ENCODE data around the gene MST1.

The MST1 gene

DNA sequence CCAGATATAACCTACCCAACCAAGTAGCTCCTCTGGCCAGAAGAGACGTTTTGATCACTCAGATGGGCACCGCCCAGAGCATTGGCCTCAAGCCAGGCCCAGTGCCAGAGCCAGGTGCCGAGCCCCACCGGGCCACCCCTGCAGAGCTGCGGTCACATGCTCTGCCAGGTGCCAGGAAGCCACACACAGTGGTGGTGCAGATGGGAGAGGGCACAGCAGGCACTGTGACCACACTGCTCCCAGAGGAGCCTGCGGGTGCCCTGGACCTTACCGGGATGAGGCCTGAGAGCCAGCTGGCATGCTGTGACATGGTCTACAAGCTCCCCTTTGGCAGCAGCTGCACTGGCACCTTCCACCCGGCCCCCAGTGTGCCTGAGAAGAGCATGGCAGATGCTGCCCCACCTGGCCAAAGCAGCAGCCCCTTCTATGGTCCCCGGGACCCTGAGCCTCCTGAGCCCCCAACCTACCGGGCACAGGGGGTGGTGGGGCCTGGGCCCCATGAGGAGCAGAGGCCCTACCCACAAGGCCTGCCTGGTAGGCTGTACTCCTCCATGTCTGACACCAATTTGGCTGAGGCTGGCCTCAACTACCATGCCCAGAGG lies 34.2 kb downstream of the MST1 start:
- no peak overlapping the region for H3K4me3 ChIP-seq (ENCODE audit: low read depth, low read length)
- in situ Hi-C loops (cut with HindIII; ENCODE audit: low pct_ligation_motif_present, low sequenced_read_pairs) = loop anchor here (25.0 kb wide), 1 partner anchor 93 kb away; the partner anchor contains the start of gene BSN
- TF ChIP-seq, protein P1, sequence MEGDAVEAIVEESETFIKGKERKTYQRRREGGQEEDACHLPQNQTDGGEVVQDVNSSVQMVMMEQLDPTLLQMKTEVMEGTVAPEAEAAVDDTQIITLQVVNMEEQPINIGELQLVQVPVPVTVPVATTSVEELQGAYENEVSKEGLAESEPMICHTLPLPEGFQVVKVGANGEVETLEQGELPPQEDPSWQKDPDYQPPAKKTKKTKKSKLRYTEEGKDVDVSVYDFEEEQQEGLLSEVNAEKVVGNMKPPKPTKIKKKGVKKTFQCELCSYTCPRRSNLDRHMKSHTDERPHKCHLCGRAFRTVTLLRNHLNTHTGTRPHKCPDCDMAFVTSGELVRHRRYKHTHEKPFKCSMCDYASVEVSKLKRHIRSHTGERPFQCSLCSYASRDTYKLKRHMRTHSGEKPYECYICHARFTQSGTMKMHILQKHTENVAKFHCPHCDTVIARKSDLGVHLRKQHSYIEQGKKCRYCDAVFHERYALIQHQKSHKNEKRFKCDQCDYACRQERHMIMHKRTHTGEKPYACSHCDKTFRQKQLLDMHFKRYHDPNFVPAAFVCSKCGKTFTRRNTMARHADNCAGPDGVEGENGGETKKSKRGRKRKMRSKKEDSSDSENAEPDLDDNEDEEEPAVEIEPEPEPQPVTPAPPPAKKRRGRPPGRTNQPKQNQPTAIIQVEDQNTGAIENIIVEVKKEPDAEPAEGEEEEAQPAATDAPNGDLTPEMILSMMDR (IDR thresholded peaks at IDR 0.05; ENCODE audit: low read depth, low read length, missing control alignments) = no peak
- H3K27ac ChIP-seq = no peak overlapping the region
- DNase-seq = no peak
- H3K36me3 ChIP-seq (replicated peaks) = no peaks in the 10 kb centered on the region
- H3K27me3 ChIP-seq (replicated peaks) = no peaks in the 10 kb centered on the region

DNA sequence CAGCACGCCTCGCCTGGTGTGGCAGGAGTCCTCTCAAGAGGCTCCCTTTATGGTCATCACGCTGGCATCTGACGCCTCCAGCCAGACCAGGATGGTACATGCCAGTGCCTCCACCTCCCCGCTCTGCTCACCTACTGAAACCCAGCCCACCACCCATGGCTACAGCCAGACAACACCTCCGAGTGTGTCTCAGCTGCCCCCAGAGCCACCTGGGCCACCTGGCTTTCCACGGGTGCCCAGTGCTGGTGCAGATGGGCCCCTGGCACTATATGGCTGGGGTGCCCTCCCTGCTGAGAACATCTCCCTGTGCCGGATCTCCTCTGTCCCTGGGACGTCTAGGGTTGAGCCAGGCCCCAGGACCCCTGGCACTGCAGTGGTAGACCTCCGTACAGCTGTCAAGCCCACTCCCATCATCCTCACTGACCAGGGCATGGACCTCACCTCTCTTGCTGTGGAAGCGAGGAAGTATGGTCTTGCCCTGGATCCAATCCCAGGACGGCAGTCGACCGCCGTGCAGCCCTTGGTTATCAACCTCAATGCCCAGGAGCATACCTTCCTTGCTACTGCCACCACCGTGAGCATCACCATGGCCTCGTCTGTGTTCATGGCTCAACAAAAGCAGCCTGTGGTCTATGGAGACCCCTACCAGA lies 35.0 kb downstream of the MST1 start:
- TF ChIP-seq, protein P1 (IDR thresholded peaks at IDR 0.05; ENCODE audit: low read depth, low read length, missing control alignments) = no peak

DNA sequence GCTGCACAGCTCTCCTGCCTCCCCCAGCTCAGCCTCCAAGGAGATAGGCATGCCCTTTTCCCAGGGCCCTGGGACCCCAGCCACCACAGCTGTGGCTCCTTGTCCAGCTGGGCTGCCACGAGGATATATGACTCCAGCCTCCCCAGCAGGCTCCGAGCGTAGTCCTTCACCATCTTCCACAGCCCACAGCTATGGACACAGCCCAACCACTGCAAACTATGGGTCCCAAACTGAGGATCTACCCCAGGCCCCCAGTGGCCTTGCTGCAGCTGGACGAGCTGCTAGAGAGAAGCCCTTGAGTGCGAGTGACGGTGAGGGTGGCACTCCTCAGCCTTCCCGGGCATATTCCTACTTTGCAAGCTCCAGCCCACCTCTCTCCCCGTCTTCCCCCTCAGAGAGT lies 35.7 kb downstream of the MST1 start:
- in situ Hi-C loops (cut with HindIII; ENCODE audit: low pct_ligation_motif_present, low sequenced_read_pairs) = loop anchor here (25.0 kb wide), 1 partner anchor 91 kb away; the partner anchor contains the start of gene BSN
- no peaks in the 10 kb centered on the region for H3K36me3 ChIP-seq (replicated peaks)

More for the DNA sequence above, 35.0 kb downstream of the MST1 start:
- DNase-seq = no peak
- no peak overlapping the region for H3K27ac ChIP-seq
- no peak overlapping the region for H3K4me3 ChIP-seq (ENCODE audit: low read depth, low read length)
- no peaks in the 10 kb centered on the region for H3K36me3 ChIP-seq (replicated peaks)
- in situ Hi-C loops (cut with HindIII; ENCODE audit: low pct_ligation_motif_present, low sequenced_read_pairs) = loop anchor here (25.0 kb wide), 1 partner anchor 92 kb away; the partner anchor contains the start of gene BSN
- H3K27me3 ChIP-seq (replicated peaks) = no peaks in the 10 kb centered on the region

DNA sequence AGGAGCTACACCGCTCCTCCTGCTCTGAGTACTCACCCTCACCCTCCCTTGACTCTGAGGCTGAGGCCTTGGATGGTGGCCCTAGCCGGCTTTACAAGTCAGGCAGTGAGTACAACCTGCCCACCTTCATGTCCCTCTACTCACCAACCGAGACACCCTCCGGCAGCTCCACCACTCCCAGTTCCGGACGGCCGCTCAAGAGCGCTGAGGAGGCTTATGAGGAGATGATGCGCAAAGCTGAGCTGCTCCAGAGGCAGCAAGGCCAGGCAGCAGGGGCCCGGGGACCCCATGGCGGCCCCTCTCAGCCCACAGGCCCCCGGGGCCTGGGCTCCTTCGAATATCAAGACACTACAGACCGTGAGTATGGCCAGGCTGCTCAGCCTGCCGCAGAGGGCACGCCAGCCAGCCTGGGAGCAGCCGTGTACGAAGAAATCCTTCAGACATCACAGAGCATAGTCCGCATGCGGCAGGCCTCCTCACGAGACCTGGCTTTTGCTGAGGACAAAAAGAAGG lies 36.3 kb downstream of the MST1 start:
- no peaks in the 10 kb centered on the region for H3K27me3 ChIP-seq (replicated peaks)
- DNase-seq = no peak
- H3K36me3 ChIP-seq (replicated peaks) = no peaks in the 10 kb centered on the region
- H3K4me3 ChIP-seq (ENCODE audit: low read depth, low read length) = no peak overlapping the region
- no peak overlapping the region for H3K27ac ChIP-seq
- in situ Hi-C loops (cut with HindIII; ENCODE audit: low pct_ligation_motif_present, low sequenced_read_pairs) = loop anchor here (25.0 kb wide), 1 partner anchor 91 kb away; the partner anchor contains the start of gene BSN
- TF ChIP-seq, protein P1 (IDR thresholded peaks at IDR 0.05; ENCODE audit: low read depth, low read length, missing control alignments) = no peak

More for the DNA sequence above, 35.7 kb downstream of the MST1 start:
- no peak overlapping the region for H3K27ac ChIP-seq
- no peaks in the 10 kb centered on the region for H3K27me3 ChIP-seq (replicated peaks)
- H3K4me3 ChIP-seq (ENCODE audit: low read depth, low read length) = no peak overlapping the region
- DNase-seq = no peak
- TF ChIP-seq, protein P1 (IDR thresholded peaks at IDR 0.05; ENCODE audit: low read depth, low read length, missing control alignments) = no peak

DNA sequence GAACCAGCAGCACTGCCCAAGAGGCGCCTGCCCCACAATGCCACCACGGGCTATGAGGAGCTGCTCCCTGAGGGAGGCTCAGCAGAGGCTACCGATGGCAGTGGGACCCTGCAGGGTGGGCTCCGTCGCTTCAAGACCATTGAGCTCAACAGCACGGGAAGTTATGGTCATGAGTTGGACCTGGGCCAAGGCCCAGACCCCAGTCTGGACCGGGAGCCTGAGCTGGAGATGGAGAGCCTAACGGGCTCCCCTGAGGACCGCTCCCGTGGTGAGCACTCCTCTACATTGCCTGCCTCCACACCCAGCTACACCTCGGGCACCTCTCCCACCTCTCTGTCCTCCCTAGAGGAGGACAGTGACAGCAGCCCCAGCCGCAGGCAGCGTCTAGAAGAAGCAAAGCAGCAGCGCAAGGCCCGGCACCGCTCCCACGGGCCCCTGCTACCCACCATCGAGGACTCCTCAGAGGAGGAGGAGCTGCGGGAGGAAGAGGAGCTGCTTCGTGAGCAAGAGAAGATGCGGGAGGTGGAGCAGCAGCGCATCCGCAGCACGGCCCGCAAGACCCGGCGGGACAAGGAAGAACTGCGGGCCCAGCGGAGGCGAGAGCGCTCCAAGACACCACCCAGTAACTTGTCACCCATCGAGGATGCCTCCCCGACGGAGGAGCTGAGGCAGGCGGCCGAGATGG lies 36.9 kb downstream of the MST1 start:
- TF ChIP-seq, protein P1 (IDR thresholded peaks at IDR 0.05; ENCODE audit: low read depth, low read length, missing control alignments) = no peak
- in situ Hi-C loops (cut with HindIII; ENCODE audit: low pct_ligation_motif_present, low sequenced_read_pairs) = loop anchor here (25.0 kb wide), 1 partner anchor 90 kb away; the partner anchor contains the start of gene BSN
- H3K4me3 ChIP-seq (ENCODE audit: low read depth, low read length) = no peak overlapping the region
- H3K27me3 ChIP-seq (replicated peaks) = no peaks in the 10 kb centered on the region
- DNase-seq = no peak
- H3K36me3 ChIP-seq (replicated peaks) = no peaks in the 10 kb centered on the region
- no peak overlapping the region for H3K27ac ChIP-seq
